Liver (tissue), 9 donors: ENCODE results near the gene FANK1. TPM values are rescaled to one million over a fixed set of nuclear protein-coding genes. Genes with fewer than 3 reads are reported as not detected.

Source experiments
- DNase-seq: peaks from one replicate; pipeline ENCODE4 v3.0.0-alpha.2; 2017; ENCODE audit warnings: low spot score
- H3K27ac ChIP-seq, 2 donors: one replicate each; pipeline ENCODE4 v1.7.0; 2013; ENCODE audit warnings: inconsistent platforms in 2 of 2, low read length in 2 of 2, control low read depth in 1 of 2, low read depth in 1 of 2, mild to moderate bottlenecking in 1 of 2
- H3K27me3 ChIP-seq, 4 donors: one replicate each; pipeline versions ENCODE4 v1.6.1 to v1.7.0; 2013; ENCODE audit warnings: low read length in 3 of 4, inconsistent platforms in 1 of 4, mild to moderate bottlenecking in 1 of 4, moderate library complexity in 1 of 4; ENCODE audit not compliant: control insufficient read depth in 4 of 4, insufficient read depth in 4 of 4
- H3K36me3 ChIP-seq, 4 donors: one replicate each; pipeline versions ENCODE4 v1.6.1 to v1.7.0; 2013; ENCODE audit warnings: low read length in 3 of 4, mild to moderate bottlenecking in 3 of 4, low read depth in 1 of 4, moderate library complexity in 1 of 4; ENCODE audit not compliant: control insufficient read depth in 4 of 4, insufficient read depth in 3 of 4
- H3K4me1 ChIP-seq, 4 donors: one replicate each; pipeline versions ENCODE4 v1.6.1 to v1.7.0; 2013; ENCODE audit warnings: low read length in 3 of 4, mild to moderate bottlenecking in 3 of 4, moderate library complexity in 1 of 4; ENCODE audit not compliant: control insufficient read depth in 4 of 4, insufficient read depth in 4 of 4
- H3K4me3 ChIP-seq, 3 donors: one replicate each; pipeline versions ENCODE4 v1.6.1 to v1.7.0; 2013; ENCODE audit warnings: low read length in 3 of 3, control low read depth in 1 of 3, low read depth in 1 of 3, mild to moderate bottlenecking in 1 of 3
- H3K9ac ChIP-seq, 2 donors: one replicate each; pipeline ENCODE4 v1.7.0; 2013; ENCODE audit warnings: low read length in 2 of 2, mild to moderate bottlenecking in 2 of 2, moderate library complexity in 2 of 2, control low read depth in 1 of 2, low read depth in 1 of 2
- H3K9me3 ChIP-seq, 4 donors: one replicate each; pipeline versions ENCODE4 v1.6.1 to v1.7.0; 2013; ENCODE audit warnings: low read length in 3 of 4; ENCODE audit not compliant: control insufficient read depth in 4 of 4
- ATF3 ChIP-seq: IDR thresholded peaks from 2 replicates; pipeline ENCODE4 v1.6.1; 2016; ENCODE audit warnings: antibody characterized with exemption
- CTCF ChIP-seq: fragments of 150-350 bp; IDR thresholded peaks from 2 replicates; pipeline ENCODE4 v1.5.1; 2017; ENCODE audit warnings: improper control_type of control experiment, low read depth, low read length; ENCODE audit not compliant: missing input control
- EGR1 ChIP-seq, 2 donors: IDR thresholded peaks; 2 replicates each; pipeline ENCODE4 v1.6.1; 2016 to 2018; ENCODE audit warnings: antibody characterized with exemption in 2 of 2, low read depth in 2 of 2
- FOXA1 ChIP-seq: IDR thresholded peaks from 2 replicates; pipeline ENCODE4 v1.6.1; 2016; ENCODE audit warnings: antibody characterized with exemption
- FOXA2 ChIP-seq: IDR thresholded peaks from 2 replicates; pipeline ENCODE4 v1.6.1; 2016; ENCODE audit warnings: antibody characterized with exemption
- GABPA ChIP-seq, 2 donors: IDR thresholded peaks in 1 of 2; conservative IDR thresholded peaks in 1 of 2; 2 replicates each; pipeline ENCODE4 v1.6.1; 2016; ENCODE audit warnings: antibody characterized with exemption in 2 of 2, mild to moderate bottlenecking in 1 of 2, moderate library complexity in 1 of 2
- HNF4A ChIP-seq, 2 donors: conservative IDR thresholded peaks; 2 replicates each; pipeline ENCODE4 v1.6.1; 2016; ENCODE audit warnings: antibody characterized with exemption in 2 of 2, mild to moderate bottlenecking in 2 of 2
- HNF4G ChIP-seq: IDR thresholded peaks from 2 replicates; pipeline ENCODE4 v1.6.1; 2016; ENCODE audit warnings: antibody characterized with exemption
- JUND ChIP-seq, 2 donors: IDR thresholded peaks; 2 replicates each; pipeline ENCODE4 v1.6.1; 2016; ENCODE audit warnings: antibody characterized with exemption in 2 of 2
- MAX ChIP-seq: IDR thresholded peaks from 2 replicates; pipeline ENCODE4 v1.6.1; 2016; ENCODE audit warnings: antibody characterized with exemption
- NR2F2 ChIP-seq: IDR thresholded peaks from 2 replicates; pipeline ENCODE4 v1.6.1; 2016; ENCODE audit warnings: antibody characterized with exemption
- RAD21 ChIP-seq, 2 donors: IDR thresholded peaks; 2 replicates each; pipeline ENCODE4 v1.6.1; 2016; ENCODE audit warnings: antibody characterized with exemption in 2 of 2, mild to moderate bottlenecking in 2 of 2
- REST ChIP-seq: IDR thresholded peaks from 2 replicates; pipeline ENCODE4 v1.6.1; 2016; ENCODE audit warnings: antibody characterized with exemption, mild to moderate bottlenecking
- SP1 ChIP-seq: IDR thresholded peaks from 2 replicates; pipeline ENCODE4 v1.6.1; 2018; ENCODE audit warnings: antibody characterized with exemption, mild to moderate bottlenecking
- TAF1 ChIP-seq: conservative IDR thresholded peaks from 2 replicates; pipeline ENCODE4 v1.6.1; 2016; ENCODE audit warnings: antibody characterized with exemption, mild to moderate bottlenecking
- YY1 ChIP-seq: IDR thresholded peaks from 2 replicates; pipeline ENCODE4 v1.6.1; 2016; ENCODE audit warnings: antibody characterized with exemption, mild to moderate bottlenecking
- ZBTB33 ChIP-seq: IDR thresholded peaks from 2 replicates; pipeline ENCODE4 v1.6.1; 2016; ENCODE audit warnings: antibody characterized with exemption
- WGBS: extraction: QIAGEN DNeasy Blood & Tissue Kit; methylation state at CpG from one replicate; pipeline ENCODE4 v1.1.7; 2013; 5-methylcytosine and 5-hydroxymethylcytosine counted together
- polyA plus RNA-seq, 2 donors: library from polyadenylated mRNA; stranded (reverse) in 1 of 2; unstranded in 1 of 2; fragments of 200-250 nt in 1 of 2; fragments of >200 nt in 1 of 2; fragmentation: Nextera tagmentation in 1 of 2; extraction: Ambion mirVana in 1 of 2; gene quantifications; one replicate each; pipeline versions ENCODE4 v1.2.1 to v1.2.3, GENCODE V29; 2013 to 2015
- total RNA-seq, 2 donors: library from RNA; depleted of rRNA; stranded (reverse); fragments of >200 nt; gene quantifications; one replicate each; pipeline ENCODE4 v1.2.3, GENCODE V29; 2014
- donor health status: healthy.
- donor health status: healthy.
- donor health status: healthy.
- donor health status: healthy.
- donor health status: healthy.

FANK1 gene
- total and polyA plus RNA-seq, 4 donors: 0.28 TPM; not detected in 3

- no peaks in the 10 kb centered on the region for H3K9me3 ChIP-seq
- H3K27ac ChIP-seq: no peak overlapping the region
- 37% methylated on average over 6 of the region's 6 CpGs for WGBS
- H3K27me3 ChIP-seq: no peaks in the 10 kb centered on the region
- no peak overlapping the region for H3K9ac ChIP-seq
- TF ChIP-seq SP1 (no peak), MAX (no peak), GABPA (IDR thresholded peaks at IDR 0.05 in 1 of 2, conservative IDR thresholded peaks at IDR 0.05 in 1 of 2) (no peak), HNF4G (no peak), FOXA2 (no peak), NR2F2 (no peak), HNF4A (conservative IDR thresholded peaks at IDR 0.05) (no peak), TAF1 (no peak)
- H3K4me3 ChIP-seq: no peak overlapping the region
- DNase-seq: no peak
- no peaks in the 10 kb centered on the region for H3K4me1 ChIP-seq
- no peaks in the 10 kb centered on the region for H3K36me3 ChIP-seq
Observed at GRCh38 chr10:126058104-126058503, 161.7 kb downstream of the FANK1 start.

GRCh38 chr10:126058507-126058906 is 162.1 kb downstream of the FANK1 start:
- DNase-seq: no peak
- WGBS: 21% methylated on average over 9 of the region's 9 CpGs
- H3K36me3 ChIP-seq: no peaks in the 10 kb centered on the region
- no peaks in the 10 kb centered on the region for H3K27me3 ChIP-seq
- H3K9me3 ChIP-seq: no peaks in the 10 kb centered on the region
- no peak for TF ChIP-seq HNF4A (conservative IDR thresholded peaks at IDR 0.05)
- TF ChIP-seq NR2F2: no peak
- TF ChIP-seq CTCF: no peak
- no peak for TF ChIP-seq GABPA (IDR thresholded peaks at IDR 0.05 in 1 of 2, conservative IDR thresholded peaks at IDR 0.05 in 1 of 2)
- no peak for TF ChIP-seq REST
- TF ChIP-seq TAF1: no peak
- no peak for TF ChIP-seq MAX
- no peak for TF ChIP-seq FOXA1
- TF ChIP-seq YY1: no peak
- no peak for TF ChIP-seq ZBTB33
- TF ChIP-seq EGR1 (IDR thresholded peaks at IDR 0.05; ENCODE audit: low read depth in 2 of 2): no peak
- TF ChIP-seq FOXA2: no peak
- TF ChIP-seq ATF3: no peak
- no peak for TF ChIP-seq JUND (IDR thresholded peaks at IDR 0.05)
- no peak for TF ChIP-seq HNF4G
- no peak for TF ChIP-seq RAD21 (IDR thresholded peaks at IDR 0.05)
- H3K27ac ChIP-seq: no peak overlapping the region
- H3K9ac ChIP-seq: no peak overlapping the region
- H3K4me3 ChIP-seq: no peak overlapping the region
- H3K4me1 ChIP-seq: no peaks in the 10 kb centered on the region
